Measurements from ENCODE around the gene ACOT9.

GRCh38 chrX:23770142-23770541 lies 27.1 kb upstream of the ACOT9 start:
- TF ChIP-seq CTCF (conservative IDR thresholded peaks at IDR 0.05; ENCODE audit: low read depth, low read length): no peak
- no peak for TF ChIP-seq EZH2 (IDR thresholded peaks at IDR 0.05; ENCODE audit: borderline replicate concordance, low read depth, low read length, poor library complexity, severe bottlenecking)
